HG02763 (cell line): ENCODE data around the gene KCNIP3.

ENCODE experiments used
- ATAC-seq: cut with Tn5 transposase; IDR thresholded peaks from one replicate; pipeline ENCODE4 v1.9.1; 2021; ENCODE audit warnings: mild to moderate bottlenecking, moderate library complexity; ENCODE audit not compliant: unreplicated experiment

Gene KCNIP3

DNA sequence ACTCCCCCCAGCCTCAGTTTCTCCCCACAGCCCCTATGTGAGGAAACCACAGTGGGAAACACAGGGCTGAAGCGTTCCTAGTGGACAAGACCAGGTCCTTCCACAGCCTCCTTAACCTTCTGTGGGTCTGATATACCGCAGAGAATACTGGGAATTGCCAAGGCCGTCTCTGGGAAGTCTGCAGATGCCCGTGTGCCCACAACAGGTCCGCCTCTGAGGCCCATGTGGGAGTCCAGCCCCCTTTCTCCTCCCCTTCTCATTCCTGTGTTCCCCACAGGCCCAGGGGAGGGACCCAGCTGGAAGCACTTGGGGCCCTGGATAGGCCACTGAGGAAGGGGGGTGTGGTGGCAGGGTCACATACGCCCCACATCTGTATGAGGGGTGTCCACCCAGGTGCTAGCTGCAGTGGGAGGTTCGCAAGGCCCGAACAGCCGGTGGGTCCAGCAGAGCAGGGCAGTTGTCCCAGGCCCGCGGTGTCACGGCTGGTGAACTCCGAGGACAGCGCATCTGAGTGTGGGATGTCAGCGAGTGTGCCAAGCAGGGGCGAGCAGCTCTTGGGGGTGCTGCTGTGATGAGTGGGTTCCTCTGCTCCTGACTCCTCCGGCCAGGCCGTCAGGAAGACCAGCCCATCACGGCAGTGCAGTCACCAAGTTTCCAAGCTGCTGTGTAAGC, 2.4 kb upstream of the KCNIP3 start:
- no peak for ATAC-seq

DNA sequence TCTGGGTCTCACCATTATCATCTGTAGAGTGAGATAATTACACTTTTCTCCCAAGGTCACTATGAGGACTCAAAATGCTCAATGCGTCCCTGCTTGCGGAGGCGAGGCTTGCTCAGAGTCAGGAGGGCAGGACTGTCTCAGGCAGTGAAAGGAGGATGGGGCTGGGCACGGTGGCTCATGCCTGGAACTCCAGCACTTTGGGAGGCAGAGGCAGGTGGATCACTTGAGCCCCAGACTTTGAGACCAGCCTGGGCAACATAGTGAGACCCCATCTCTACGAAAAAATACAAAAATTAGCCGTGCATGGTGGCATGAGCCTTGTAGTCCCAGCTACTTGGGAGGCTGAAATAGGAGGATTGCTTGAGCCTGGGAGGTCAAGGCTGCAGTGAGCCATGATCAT, 1.8 kb upstream of the KCNIP3 start:
- ATAC-seq, result no peak

DNA sequence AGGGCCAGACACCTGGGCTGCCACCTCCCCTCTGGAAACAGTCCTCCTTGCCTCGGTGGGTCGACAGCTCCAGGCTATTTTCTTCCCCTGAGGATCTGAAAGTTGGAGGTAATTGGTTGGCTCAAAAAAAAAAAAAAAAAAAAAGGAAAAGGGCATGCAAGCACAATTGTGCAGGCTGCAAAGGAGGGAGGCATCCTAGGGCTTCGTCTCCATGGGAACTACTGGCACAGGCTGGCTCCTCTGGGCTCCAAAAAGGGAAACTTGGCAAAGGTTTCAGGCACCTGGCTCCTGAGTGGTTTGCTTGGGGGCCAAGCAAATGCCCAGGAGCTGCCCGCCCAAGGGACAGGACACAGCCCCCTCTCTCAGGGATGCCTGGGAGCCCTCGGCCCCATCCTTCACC, 1.1 kb upstream of the KCNIP3 start:
- ATAC-seq, result no peak

DNA sequence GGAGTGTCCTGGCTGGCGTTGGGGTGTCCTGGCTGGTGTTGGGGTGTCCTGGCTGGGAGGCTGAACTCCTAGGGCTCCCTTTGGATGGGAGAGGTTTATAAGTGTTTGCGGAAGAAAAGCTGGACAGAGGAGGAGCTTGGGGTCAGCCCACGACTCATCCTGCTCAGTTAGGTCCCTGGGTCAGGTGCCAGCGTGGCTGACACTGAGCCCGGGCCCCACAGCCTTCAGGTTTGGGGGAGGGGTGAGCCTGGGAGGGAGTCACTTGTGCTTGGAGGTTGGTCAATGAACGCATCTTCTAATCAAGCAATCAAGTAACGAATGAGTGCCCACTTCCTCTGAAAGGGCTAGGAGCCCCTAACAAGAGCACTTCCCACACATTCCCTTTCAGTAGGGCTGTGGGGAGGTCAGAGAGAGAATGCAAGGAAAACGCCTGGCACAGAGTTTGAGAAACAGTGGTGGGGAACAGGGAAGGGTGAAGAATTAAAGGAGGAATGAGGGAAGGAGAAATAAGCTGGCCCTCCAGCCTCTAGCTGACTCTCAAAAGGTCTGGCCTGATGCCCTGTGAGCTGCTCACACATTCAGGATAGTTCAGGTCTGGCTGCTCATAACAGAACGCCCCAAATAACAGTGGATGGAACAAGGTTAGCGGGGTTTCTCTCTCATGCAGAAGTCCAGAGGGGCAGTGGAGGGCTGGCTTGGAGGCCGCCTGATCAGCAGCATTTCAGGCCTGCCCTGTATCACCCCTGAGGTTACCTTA, 670 bp downstream of the KCNIP3 start:
- ATAC-seq, result no peak

DNA sequence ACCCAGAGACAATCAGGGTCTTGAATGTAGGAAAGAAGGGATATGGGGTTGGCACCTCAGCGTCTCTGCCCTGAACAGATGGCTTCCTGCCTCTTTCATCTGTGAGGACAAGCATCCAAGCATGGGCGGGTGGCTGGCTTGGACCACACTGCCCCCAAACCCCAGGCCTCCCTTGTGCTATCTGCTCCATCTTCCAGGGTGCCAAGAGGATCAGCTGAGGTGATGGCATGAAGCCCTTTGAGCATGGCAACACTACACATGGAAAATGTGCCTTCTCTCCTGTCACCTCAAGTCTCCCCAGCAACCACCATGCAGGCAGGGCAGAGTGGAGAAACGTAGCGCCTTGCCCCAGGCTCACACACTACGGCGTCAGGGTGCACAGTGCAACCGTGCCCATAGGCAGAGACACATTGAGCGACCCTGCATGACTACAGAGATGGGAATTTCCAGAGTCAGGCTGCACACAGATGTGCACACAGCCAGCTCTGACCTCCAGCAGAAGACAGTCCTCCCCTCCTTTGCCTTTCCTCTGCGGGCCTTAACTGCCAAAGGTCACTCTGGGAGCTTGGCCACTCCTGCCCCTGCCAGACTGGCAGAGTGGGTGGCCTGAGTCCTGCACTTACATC, 1.5 kb downstream of the KCNIP3 start:
- ATAC-seq, result no peak

DNA sequence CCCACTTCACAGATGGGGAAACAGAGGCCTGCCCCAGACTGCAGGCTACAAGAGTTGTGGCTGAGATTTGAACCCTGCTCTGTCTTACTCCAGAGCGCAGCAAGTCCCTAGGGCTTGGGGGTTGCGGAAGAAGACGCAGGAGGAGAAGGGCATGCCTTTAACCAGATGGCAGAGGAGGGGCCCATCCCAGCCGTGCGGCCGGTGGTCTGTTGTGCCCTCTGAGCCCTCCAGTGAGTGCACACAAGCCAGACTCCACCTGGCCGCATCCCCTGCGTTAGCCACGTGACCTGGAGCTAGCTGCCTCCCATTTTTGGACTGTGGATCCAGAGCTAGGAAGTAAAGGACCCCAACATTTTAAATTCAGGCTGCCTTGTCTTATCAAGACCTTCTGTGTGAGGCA, 2.8 kb downstream of the KCNIP3 start:
- no peak for ATAC-seq

DNA sequence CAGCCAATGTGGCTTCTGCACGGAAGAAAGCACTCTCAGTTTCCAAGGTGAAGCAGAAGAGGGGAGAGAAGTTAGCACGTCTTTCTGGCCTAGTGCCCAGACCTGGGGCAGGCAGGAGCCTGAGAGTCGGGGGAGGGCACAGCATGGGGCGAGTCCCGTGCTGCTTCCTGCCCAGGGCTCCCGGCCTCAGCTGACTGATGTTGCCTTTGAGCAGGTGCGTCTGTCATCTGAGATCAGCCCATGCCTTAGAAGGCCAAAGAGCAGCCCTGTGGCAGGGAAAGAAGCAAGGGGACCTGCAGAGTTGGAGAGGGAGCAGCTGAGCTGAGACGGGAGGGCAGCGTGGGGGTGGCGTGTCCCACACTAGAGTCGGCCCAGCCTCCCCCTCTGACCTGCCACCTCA, 3.3 kb downstream of the KCNIP3 start:
- ATAC-seq, result no peak

DNA sequence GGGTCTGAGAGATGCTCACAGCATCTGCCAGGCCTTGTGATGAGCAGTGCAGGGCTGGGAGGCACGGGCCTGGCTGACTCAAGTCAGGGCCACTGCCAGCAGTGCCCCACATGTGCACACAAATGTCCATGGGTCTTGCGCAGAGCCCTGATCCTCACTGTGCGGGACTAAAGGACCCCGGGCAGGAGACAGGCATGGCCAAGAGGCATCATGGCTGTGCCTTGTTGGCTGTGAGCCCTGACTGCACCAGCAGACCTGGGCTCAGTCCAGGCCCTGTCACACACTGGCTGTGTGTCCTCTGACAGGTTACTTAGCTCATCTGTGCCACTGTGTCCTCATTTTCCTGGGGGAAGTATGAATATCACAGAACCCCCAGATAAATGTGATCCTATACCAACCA, 4.0 kb downstream of the KCNIP3 start:
- ATAC-seq, result no peak

DNA sequence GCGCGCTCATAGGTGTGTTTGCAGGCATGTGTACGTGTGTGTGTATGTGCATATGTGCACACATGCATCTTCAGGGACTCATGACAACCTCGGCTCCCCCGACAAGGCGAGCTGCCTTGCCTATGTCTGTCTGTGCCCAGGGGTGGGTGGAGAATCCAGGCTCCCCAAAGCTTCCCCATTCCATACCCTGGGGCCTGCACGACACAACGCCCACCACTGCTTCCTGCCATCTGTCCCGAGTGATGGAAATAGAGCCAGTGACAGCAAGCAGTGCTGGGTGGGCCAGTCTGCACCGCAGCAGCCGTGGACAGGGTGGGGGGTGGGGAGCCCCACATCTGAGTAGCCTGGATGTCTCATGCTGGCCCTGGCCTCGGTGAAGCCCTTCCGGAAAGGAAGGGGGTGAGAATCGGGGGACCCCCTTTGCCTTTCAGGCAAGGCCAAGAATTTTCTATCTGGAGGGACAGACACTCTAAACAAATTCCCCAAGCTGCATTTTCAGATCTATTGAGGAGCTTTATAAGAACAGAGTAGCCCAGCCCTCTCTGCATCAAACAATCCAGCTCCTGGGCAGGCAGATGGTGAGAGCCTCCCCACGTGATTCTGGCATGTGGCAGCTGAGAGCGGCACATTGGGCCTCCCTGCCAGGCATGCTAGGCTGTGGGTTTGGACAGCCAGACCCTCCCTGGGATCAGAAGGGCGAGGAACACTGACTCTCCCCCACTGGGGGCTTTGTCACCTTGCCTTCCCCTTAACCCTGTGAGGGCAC, 4.9 kb downstream of the KCNIP3 start:
- ATAC-seq, result no peak

DNA sequence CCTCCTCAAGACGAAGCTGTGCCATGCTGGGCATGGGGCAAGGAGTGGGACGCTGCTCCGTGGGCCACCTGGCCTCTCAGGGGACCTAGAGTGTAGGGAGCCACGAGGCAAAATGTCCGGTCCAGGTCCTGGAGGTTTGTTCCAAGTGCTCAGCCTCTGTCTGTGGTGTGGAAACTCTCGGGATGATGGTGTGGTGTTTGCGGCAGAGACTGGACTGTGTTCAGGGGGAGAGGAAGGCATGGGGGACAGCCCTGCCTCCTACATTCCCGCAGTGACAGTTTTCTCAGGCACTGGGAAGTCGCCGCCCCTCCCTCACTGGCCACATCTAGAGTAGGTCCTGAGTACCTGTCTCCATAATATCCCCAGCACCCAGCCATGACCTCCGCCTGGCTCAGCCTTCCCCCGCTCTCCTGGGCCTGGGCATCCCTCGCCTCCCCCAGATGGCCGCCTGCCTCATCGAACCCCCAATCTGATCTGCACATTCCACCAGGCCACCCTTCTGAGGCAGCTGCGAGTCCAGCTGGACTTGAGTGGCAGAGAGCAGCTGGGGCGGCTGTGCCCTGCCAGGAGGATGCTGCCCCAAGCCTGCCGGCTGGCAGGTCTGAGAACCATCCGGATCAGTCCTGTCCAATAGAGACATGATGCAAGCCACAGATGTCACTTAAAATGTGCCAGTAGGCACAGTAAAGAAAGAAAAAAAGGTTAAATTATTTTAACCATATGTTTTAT, 6.2 kb downstream of the KCNIP3 start:
- ATAC-seq, result no peak

DNA sequence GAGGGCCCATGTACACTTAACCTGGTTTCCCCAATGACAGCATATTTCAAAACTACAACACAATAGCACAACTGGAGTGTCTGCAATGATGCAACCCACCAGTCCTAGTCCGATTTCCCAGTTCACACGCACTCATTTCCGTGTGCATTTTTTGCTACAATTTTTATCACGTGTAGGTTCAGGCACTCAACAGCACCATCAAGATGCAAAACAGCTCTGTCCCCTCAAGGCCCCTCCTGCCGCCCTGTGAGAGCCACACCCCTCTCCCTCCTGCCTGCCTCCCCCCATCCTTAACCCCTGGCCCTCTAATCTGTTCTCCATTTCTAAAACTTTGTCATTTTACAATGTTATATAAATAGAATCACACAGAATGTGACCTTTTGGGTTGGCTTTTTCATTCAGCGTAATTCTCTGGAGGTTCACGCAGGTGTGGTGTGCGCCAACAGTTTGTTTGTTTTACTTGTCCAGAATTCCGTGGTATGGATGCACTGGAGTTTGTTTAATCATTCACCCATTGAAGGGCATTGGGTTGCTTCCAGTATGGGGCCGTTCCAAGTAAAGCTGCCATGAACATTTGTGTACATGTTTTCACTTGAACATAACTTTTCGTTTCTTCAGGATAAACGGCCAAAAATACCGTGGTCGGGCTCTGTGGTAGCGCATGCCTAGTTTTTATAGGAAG, 8.4 kb downstream of the KCNIP3 start:
- no peak for ATAC-seq

DNA sequence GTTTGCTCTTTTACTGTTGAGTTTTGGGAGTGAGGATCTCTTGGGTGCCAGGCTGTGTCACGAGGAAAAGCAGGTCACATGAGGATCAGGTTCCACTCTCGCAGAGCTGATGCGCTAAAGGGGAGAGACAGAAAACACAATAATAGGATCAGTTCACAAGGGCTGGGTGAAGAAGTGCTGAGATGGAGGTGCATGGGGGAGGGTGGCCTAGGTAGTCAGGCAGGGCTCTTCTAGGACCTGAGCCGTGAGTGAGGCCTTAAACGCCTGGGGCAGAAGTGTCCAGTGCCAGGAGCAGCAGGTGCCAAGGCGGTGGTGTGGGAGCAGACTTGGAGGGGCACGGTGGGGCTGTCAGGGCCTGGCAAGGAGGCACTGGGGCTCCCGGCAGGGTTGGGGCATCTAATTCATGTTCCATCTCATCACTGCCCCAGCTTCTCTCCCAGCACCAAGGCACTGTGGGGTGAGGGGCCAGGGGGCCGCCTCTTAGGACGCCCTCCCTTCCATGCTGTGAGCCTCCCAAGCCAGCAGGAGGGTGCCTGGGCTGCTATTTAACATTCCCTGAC, 9.3 kb downstream of the KCNIP3 start:
- no peak for ATAC-seq

DNA sequence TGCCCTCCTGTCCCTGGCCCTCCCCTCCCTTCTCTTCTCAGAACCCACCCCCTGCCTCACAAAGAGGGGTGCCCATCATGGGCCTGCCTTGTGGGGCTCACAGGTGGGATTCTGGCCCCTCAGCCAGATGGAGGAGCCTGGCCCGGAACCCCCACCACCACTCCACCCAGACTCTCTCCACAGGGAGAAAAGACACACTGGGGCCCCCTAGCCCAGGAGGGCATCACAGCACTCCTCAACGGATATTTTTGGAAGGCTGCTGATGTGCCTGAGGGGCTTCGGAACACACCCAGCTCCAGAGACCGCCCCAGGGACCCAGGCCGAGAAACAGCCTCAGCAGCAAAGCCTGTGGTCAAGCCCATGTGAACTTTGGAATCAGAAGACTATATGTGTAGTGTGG, 9.9 kb downstream of the KCNIP3 start:
- ATAC-seq, result no peak

DNA sequence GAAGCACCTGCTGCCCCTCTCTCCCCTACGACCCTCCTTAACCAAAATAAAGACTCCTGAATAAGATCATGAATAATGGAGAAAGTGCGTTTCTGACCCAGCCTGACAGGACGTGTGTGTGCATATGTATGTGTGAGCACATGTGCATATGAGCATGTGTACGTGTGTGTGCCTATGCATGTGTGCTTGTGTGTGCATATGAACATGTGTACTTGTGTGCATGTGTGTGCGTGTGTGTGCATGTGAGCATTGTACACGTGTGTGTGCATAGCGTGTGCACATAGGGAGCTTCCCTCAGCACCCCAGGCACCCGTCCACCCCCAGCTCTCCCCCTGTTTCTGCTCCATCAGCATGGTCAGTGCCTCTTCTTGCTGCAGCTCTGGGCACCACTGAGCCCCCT, 10.7 kb downstream of the KCNIP3 start:
- ATAC-seq, result no peak

DNA sequence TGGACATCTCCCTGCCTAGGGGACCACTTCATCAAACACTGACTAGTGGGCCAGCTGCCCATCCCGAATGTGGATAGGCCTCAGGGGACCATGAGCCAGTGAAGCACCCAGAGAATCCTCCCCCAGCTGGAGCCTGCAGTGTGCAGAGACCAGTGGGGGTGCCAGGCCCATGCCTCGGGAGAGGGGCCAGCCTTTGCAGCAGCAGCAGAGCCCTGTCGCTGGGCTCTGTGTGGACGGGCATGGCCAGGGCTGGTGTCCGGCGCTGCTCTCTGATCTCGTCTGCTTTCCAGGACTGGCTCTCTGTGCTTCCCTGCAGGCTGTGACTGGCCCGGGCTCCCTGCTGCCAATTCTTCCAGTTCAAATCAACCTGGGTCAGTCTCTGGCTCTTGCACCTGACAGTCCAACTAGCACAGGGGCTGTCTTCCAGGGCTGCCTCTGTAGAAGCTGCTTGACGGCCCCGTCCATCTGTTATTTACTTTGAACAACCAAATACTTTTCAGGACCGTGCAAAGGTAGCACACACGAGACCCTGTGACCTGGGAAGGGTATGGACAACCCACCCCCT, 11.4 kb downstream of the KCNIP3 start:
- ATAC-seq, result no peak

DNA sequence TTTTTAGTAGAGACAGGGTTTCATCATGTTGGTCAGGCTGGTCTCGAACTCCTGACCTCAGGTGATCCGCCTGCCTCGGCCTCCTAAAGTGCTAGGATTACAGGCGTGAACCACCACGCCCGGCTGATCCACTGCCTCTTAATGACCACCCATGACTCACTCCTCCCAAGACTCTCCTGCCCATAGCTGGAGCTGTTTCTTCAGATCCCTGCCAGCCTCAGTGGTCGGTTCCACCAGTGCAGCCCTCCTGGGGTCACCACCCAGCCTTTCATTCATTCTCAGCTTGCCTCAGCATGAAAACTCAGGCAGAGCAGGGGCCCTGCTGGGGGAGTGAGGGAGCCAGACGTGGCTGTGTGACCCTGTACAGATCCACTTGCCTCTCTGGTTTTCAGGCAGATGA, 12.5 kb downstream of the KCNIP3 start:
- no peak for ATAC-seq

DNA sequence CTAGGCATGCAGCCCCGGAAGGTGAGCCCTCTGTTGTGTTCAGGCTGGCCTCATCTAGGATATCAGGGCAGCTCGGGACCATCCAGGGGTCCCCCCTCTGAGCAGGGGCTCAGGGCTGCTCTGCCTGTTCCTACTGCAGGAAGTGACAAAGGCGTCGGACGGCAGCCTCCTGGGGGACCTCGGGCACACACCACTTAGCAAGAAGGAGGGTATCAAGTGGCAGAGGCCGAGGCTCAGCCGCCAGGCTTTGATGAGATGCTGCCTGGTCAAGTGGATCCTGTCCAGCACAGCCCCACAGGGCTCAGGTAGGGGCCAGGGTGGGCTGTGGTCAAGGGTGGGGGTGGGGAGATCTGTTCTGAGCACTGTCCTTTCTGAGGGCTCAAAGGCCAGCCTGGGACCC, 13.1 kb downstream of the KCNIP3 start:
- no peak for ATAC-seq

DNA sequence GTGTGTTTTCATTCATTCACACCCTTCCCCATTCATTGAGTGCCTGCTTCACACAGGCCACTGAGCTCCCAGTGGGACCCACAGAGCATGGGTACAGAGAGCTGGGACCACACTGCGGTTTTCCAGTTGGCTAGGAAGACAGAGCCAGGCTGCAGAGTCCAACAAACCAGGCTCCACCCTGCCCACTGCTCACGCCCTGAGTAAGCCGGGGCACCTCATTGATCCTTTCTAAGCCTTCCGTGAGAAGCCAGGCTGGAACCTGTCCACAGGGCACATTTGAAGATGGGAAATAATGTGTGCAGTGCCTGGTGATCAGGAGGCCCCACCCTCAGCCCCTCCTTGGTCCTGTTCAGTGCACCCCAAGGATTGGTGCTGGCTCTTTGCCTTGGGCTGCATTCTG, 13.5 kb downstream of the KCNIP3 start:
- ATAC-seq, result no peak

DNA sequence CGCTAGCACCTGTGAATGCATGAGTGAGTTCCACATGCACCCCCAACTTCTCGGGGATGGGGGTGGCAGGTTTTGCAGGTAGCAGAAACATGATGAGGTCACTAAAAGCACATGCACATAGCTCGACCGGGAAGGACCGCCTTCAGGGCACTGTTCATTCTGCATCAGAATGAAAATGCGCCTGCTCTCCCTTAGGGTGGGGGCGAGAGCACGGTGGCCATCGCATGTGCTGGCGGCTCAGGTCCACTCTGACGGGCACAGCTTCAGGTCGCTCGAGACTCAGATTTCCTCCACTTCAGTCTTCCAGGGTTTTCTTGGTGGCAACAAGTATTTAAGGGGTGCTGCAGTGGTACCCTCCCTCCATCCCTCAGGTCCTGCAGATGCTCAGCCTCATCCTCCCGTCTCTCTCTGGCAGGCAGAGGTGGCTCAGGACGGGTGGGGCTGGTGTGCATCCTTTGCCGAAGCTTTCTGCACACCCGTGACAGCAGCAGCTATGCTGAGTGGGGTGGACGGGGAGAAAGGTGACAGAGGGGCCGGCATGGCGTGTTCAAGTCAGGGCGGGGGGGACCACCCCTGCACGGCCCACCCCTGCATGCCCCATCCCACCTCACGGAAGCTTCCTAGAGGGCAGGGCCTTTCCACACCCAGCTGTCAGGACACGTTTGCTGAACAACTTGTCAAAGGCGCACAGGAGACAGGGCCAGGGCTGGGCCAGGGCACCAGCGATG, 14.8 kb downstream of the KCNIP3 start:
- no peak for ATAC-seq
